SHP77 treated with DMSO at 0.1 percent for 48 hours (cell line): ENCODE results near the gene SH3GLB2.
"Not testable (repeated sequence)": the region's sequence is repeated elsewhere in the genome, so short reads cannot be mapped to it uniquely, and the experiment has no call there.

ENCODE experiments used
- DNase-seq: peaks from one replicate; lab custom pipeline; 2025; lab: John Stamatoyannopoulos, UW

The SH3GLB2 gene

GRCh38 chr9:128998462-128998861 lies 29.7 kb downstream of the SH3GLB2 start:
- no peak for DNase-seq

- no peak for DNase-seq
Observed at GRCh38 chr9:128995791-128996190, 32.3 kb downstream of the SH3GLB2 start.

GRCh38 chr9:128992995-128993394 lies 35.1 kb downstream of the SH3GLB2 start:
- no peak for DNase-seq

GRCh38 chr9:128987805-128988204 lies 40.3 kb downstream of the SH3GLB2 start:
- no peak for DNase-seq

- DNase-seq, result no peak
Observed at GRCh38 chr9:128986671-128987070, 41.5 kb downstream of the SH3GLB2 start.

- no peak for DNase-seq
Observed at GRCh38 chr9:128983536-128983935, 44.6 kb downstream of the SH3GLB2 start.

GRCh38 chr9:128979111-128979510 lies 49.0 kb downstream of the SH3GLB2 start:
- no peak for DNase-seq

GRCh38 chr9:128972956-128973355 lies 55.2 kb downstream of the SH3GLB2 start:
- no peak for DNase-seq

- no peak for DNase-seq
Observed at GRCh38 chr9:128969491-128969890, 58.6 kb downstream of the SH3GLB2 start.

- not testable (repeated sequence) for DNase-seq
Observed at GRCh38 chr9:128961403-128961802, 66.7 kb downstream of the SH3GLB2 start.
